ENCODE measurements around the gene B3GALT6.

B3GALT6 gene

GRCh38 chr1:1225913-1226312 lies 6.1 kb upstream of the B3GALT6 start:
- H3K4me3 ChIP-seq (ENCODE audit: low read depth, low read length) = no peak overlapping the region
- no peak for TF ChIP-seq CTCF (IDR thresholded peaks at IDR 0.05; ENCODE audit: control insufficient read depth, extremely low read depth, insufficient read depth)
- no peak for DNase-seq (ENCODE audit: low read depth)

- DNase-seq (ENCODE audit: low read depth) = no peak
- no peak for TF ChIP-seq CTCF (IDR thresholded peaks at IDR 0.05; ENCODE audit: control insufficient read depth, extremely low read depth, insufficient read depth)
- no peak overlapping the region for H3K4me3 ChIP-seq (ENCODE audit: low read depth, low read length)
Measured at GRCh38 chr1:1226566-1227362, 5.3 kb upstream of the B3GALT6 start.

GRCh38 chr1:1227386-1227785 lies 4.7 kb upstream of the B3GALT6 start:
- TF ChIP-seq CTCF (IDR thresholded peaks at IDR 0.05; ENCODE audit: control insufficient read depth, extremely low read depth, insufficient read depth) = no peak
- DNase-seq (ENCODE audit: low read depth) = no peak
- H3K4me3 ChIP-seq (ENCODE audit: low read depth, low read length) = no peak overlapping the region

- DNase-seq (ENCODE audit: low read depth) = no peak
- TF ChIP-seq CTCF (IDR thresholded peaks at IDR 0.05; ENCODE audit: control insufficient read depth, extremely low read depth, insufficient read depth) = no peak
- no peak overlapping the region for H3K4me3 ChIP-seq (ENCODE audit: low read depth, low read length)
Measured at GRCh38 chr1:1228187-1228586, 3.9 kb upstream of the B3GALT6 start.

GRCh38 chr1:1228596-1229321 lies 3.3 kb upstream of the B3GALT6 start:
- no peak overlapping the region for H3K4me3 ChIP-seq (ENCODE audit: low read depth, low read length)
- no peak for TF ChIP-seq CTCF (IDR thresholded peaks at IDR 0.05; ENCODE audit: control insufficient read depth, extremely low read depth, insufficient read depth)
- DNase-seq (ENCODE audit: low read depth) = no peak

- peak overlapping the region; percentile 87; the same call in 1 of the 2 replicates for H3K4me3 ChIP-seq (ENCODE audit: low read depth, low read length)
- no peak for TF ChIP-seq CTCF (IDR thresholded peaks at IDR 0.05; ENCODE audit: control insufficient read depth, extremely low read depth, insufficient read depth)
- DNase-seq (ENCODE audit: low read depth) = no peak
Measured at GRCh38 chr1:1229770-1230169, 2.3 kb upstream of the B3GALT6 start.

Measured in LNCaP clone FGC (cell line).